A549 (cell line): ENCODE data around the gene LIMCH1. TPM values are rescaled to one million over a fixed set of nuclear protein-coding genes. Genes with fewer than 3 reads are reported as not detected.

ENCODE experiments used
- ATAC-seq, 2 experiments: fragments of 200-7000 bp in 1 of 2; fragments of >200 bp in 1 of 2; cut with Nextera tagmentation in 1 of 2; cut with Tn5 transposase in 1 of 2; 3 replicates each; pipeline versions ENCODE4 v1.8.0 to v1.9.1; 2018 to 2020; ENCODE audit warnings: mild to moderate bottlenecking in 1 of 2, moderate library complexity in 1 of 2
- CTCF ChIA-PET: fragments of 300-600 bp; sonication (Branson Sonifier 250); formaldehyde crosslinking; extraction: SDS; loops from one replicate; lab custom pipeline; 2021; ENCODE audit warnings: antibody characterized with exemption, inconsistent platforms; lab: Yijun Ruan, JAX
- POLR2A ChIA-PET: fragments of 350-600 bp; formaldehyde crosslinking; extraction: SDS; loops from one replicate; lab custom pipeline; 2021; ENCODE audit warnings: antibody characterized with exemption, inconsistent platforms; lab: Yijun Ruan, JAX
- DNase-seq, 2 experiments: peaks; one replicate each; pipeline versions ENCODE4 v3.0.0 to v3.0.0-alpha.2; 2011 to 2016; ENCODE audit warnings: low read depth in 1 of 2, low spot score in 1 of 2
- FAIRE-seq: peaks from 2 replicates; lab custom pipeline; 2011; peaks lifted over from hg19 to GRCh38; lab: Jason Lieb, UNC
- H3K27ac ChIP-seq, 2 experiments: fragments of >200 bp; sonication (Bioruptor Twin); formaldehyde crosslinking; 3 replicates each; pipeline ENCODE4 v1.5.1; 2016 to 2017
- H3K4me1 ChIP-seq: fragments of >200 bp; sonication (Bioruptor Twin); formaldehyde crosslinking; 3 replicates; pipeline ENCODE4 v1.6.1; 2016
- H3K4me2 ChIP-seq: fragments of >200 bp; sonication (Bioruptor Twin); formaldehyde crosslinking; 3 replicates; pipeline ENCODE4 v1.6.1; 2016
- H3K4me3 ChIP-seq: fragments of >200 bp; sonication (Bioruptor Twin); formaldehyde crosslinking; 3 replicates; pipeline ENCODE4 v1.5.1; 2016
- H3K9me3 ChIP-seq: fragments of >200 bp; sonication (Bioruptor Twin); formaldehyde crosslinking; 3 replicates; pipeline ENCODE4 v1.6.1; 2016
- CHD2 ChIP-seq: fragments of 150-350 bp; IDR thresholded peaks from 2 replicates; pipeline ENCODE4 v1.6.1; 2014; ENCODE audit warnings: low read length; ENCODE audit not compliant: partially characterized antibody
- CTCF ChIP-seq: fragments of >200 bp; sonication (Bioruptor Twin); formaldehyde crosslinking; IDR thresholded peaks from 3 replicates; pipeline ENCODE4 v1.5.1; 2016
- EHF ChIP-seq: fragments of 250-450 bp; sonication (Bioruptor Pico); IDR thresholded peaks from 2 replicates; pipeline ENCODE4 v1.5.0; 2020; ENCODE audit warnings: mild to moderate bottlenecking
- EHMT2 ChIP-seq: fragments of 200-600 bp; sonication (generic); IDR thresholded peaks from 2 replicates; pipeline ENCODE4 v1.6.1; 2016; ENCODE audit warnings: antibody characterized with exemption, low read depth, mild to moderate bottlenecking, moderate library complexity
- ESRRA ChIP-seq: fragments of 150-350 bp; IDR thresholded peaks from 2 replicates; pipeline ENCODE4 v1.6.1; 2014; ENCODE audit warnings: mild to moderate bottlenecking, low read length, borderline replicate concordance
- FOSB ChIP-seq: fragments of 250-450 bp; sonication (Bioruptor Pico); IDR thresholded peaks from 2 replicates; pipeline ENCODE4 v1.5.0; 2020; ENCODE audit warnings: mild to moderate bottlenecking, moderate library complexity
- FOSL2 ChIP-seq, 2 experiments: fragments of 450-650 bp in 1 of 2; fragments of >200 bp in 1 of 2; sonication (Bioruptor Twin) in 1 of 2; formaldehyde crosslinking; IDR thresholded peaks; 2 replicates each; pipeline versions ENCODE4 v1.5.0 to v1.6.1; 2016 to 2020; ENCODE audit warnings: mild to moderate bottlenecking in 1 of 2, moderate library complexity in 1 of 2
- FOXS1 ChIP-seq: fragments of 250-450 bp; sonication (Bioruptor Pico); IDR thresholded peaks from 2 replicates; pipeline ENCODE4 v1.5.0; 2020; ENCODE audit warnings: mild to moderate bottlenecking, moderate library complexity
- HDAC2 ChIP-seq: fragments of 200-600 bp; sonication (generic); IDR thresholded peaks from 2 replicates; pipeline ENCODE4 v1.6.1; 2016
- HEYL ChIP-seq: fragments of 250-450 bp; sonication (Bioruptor Pico); IDR thresholded peaks from 2 replicates; pipeline ENCODE4 v1.8.0; 2021; ENCODE audit warnings: mild to moderate bottlenecking, moderate library complexity
- HOXB5 ChIP-seq: fragments of 250-450 bp; sonication (Bioruptor Pico); IDR thresholded peaks from 2 replicates; pipeline ENCODE4 v1.5.0; 2020; ENCODE audit warnings: mild to moderate bottlenecking, moderate library complexity
- JUN ChIP-seq, 2 experiments: fragments of >200 bp; sonication (Bioruptor Twin); formaldehyde crosslinking; IDR thresholded peaks; 2 replicates in 1 of 2; 3 replicates in 1 of 2; pipeline ENCODE4 v1.6.1; 2016 to 2017
- KDM5A ChIP-seq: fragments of 200-600 bp; sonication (generic); IDR thresholded peaks from 2 replicates; pipeline ENCODE4 v1.6.1; 2016; ENCODE audit warnings: antibody characterized with exemption, mild to moderate bottlenecking
- MAFK ChIP-seq: fragments of 450-650 bp; IDR thresholded peaks from 2 replicates; pipeline ENCODE4 v1.6.1; 2014; ENCODE audit not compliant: partially characterized antibody
- MAZ ChIP-seq: fragments of 150-350 bp; IDR thresholded peaks from 2 replicates; pipeline ENCODE4 v1.6.1; 2014; ENCODE audit warnings: antibody characterized with exemption, low read depth, low read length, borderline replicate concordance
- MYC ChIP-seq: IDR thresholded peaks from 2 replicates; pipeline ENCODE4 v1.6.1; 2012; ENCODE audit warnings: mild to moderate bottlenecking, inconsistent platforms, low read length, improper control_type of control experiment, borderline replicate concordance
- NFE2L2 ChIP-seq: fragments of 150-350 bp; conservative IDR thresholded peaks from 2 replicates; pipeline ENCODE4 v1.6.1; 2014; ENCODE audit warnings: low read length
- POLR2AphosphoS2 ChIP-seq: conservative IDR thresholded peaks from 2 replicates; pipeline ENCODE4 v1.6.1; 2012; ENCODE audit warnings: low read length, improper control_type of control experiment, inconsistent platforms
- SMC3 ChIP-seq: fragments of >200 bp; sonication (Bioruptor Twin); formaldehyde crosslinking; IDR thresholded peaks from 3 replicates; pipeline ENCODE4 v1.6.1; 2018; ENCODE audit warnings: inconsistent platforms
- TFCP2L1 ChIP-seq: fragments of 250-450 bp; sonication (Bioruptor Pico); IDR thresholded peaks from 2 replicates; pipeline ENCODE4 v1.5.0; 2021; ENCODE audit warnings: mild to moderate bottlenecking
- TP53 ChIP-seq: fragments of 250-450 bp; sonication (Bioruptor Pico); IDR thresholded peaks from 2 replicates; pipeline ENCODE4 v1.5.0; 2021; ENCODE audit warnings: mild to moderate bottlenecking, moderate library complexity
- ZC3H11A ChIP-seq: fragments of 450-650 bp; IDR thresholded peaks from 2 replicates; pipeline ENCODE4 v1.6.1; 2014; ENCODE audit warnings: antibody characterized with exemption, mild to moderate bottlenecking
- ZNF302 ChIP-seq: fragments of 250-450 bp; sonication (Bioruptor Pico); IDR thresholded peaks from 2 replicates; pipeline ENCODE4 v1.9.0; 2021; ENCODE audit warnings: inconsistent platforms, mild to moderate bottlenecking, moderate library complexity
- WGBS: methylation state at CpG from one replicate; pipeline ENCODE4 v1.1.6; 2017; ENCODE audit errors: missing lambda C conversion rate; 5-methylcytosine and 5-hydroxymethylcytosine counted together
- polyA plus RNA-seq, 4 experiments: library from polyadenylated mRNA; depleted of rRNA in 3 of 4; stranded (reverse); fragments of >200 nt; fragmentation: RNase III in 1 of 4; extraction: RNeasy Plus Mini Kit Qiagen cat#74134 plus additional on column Dnase treatment in 1 of 4; gene quantifications; 2 replicates in 3 of 4; 3 replicates in 1 of 4; pipeline ENCODE4 v1.2.3, GENCODE V29; 2011 to 2017
- TF ChIP-seq, protein P1 (sequence below): fragments of 450-650 bp; IDR thresholded peaks from 2 replicates; pipeline ENCODE4 v1.6.1; 2014; ENCODE audit warnings: antibody characterized with exemption
- TF ChIP-seq, protein P2 (sequence below): fragments of 250-450 bp; sonication (Bioruptor Pico); IDR thresholded peaks from 2 replicates; pipeline ENCODE4 v1.5.0; 2020; ENCODE audit warnings: low read depth, mild to moderate bottlenecking, moderate library complexity

LIMCH1 gene
- polyA plus RNA-seq, 2 of the 4 experiments (the other 2 are of a cell fraction), result 52.9 to 88.9 TPM

GRCh38 chr4:41533680-41534079, 4.3 kb upstream of the LIMCH1 start:
- no peak overlapping the region for H3K4me3 ChIP-seq
- POLR2A ChIA-PET, result no interaction called here
- 38% methylated on average over 3 of the region's 3 CpGs for WGBS
- ATAC-seq (peak in 1 of 2 experiments; percentile 28; a peak in 2 of 6 replicates), DNase-seq (no peak), FAIRE-seq (no peak)
- H3K4me2 ChIP-seq, result peak overlapping the region; percentile 19; the same call in 1 of the 3 replicates
- H3K4me1 ChIP-seq, result peaks cover 89% of the 10 kb centered on the region
- H3K9me3 ChIP-seq, result no peaks in the 10 kb centered on the region
- peak overlapping the region; percentile 28 to 55; a peak in 4 of 6 replicates for H3K27ac ChIP-seq
- TF ChIP-seq TP53 (CRISPR knock-in tag) (no peak), HDAC2 (no peak), FOSB (CRISPR knock-in tag) (no peak), ESRRA (no peak), KDM5A (no peak), EHMT2 (no peak), MAFK (no peak), FOSL2 (IDR thresholded peaks at IDR 0.05) (no peak), FOSL2 (CRISPR knock-in tag; IDR thresholded peaks at IDR 0.05) (no peak), JUN (IDR thresholded peaks at IDR 0.05) (no peak), FOXS1 (CRISPR knock-in tag) (no peak), CHD2 (no peak), POLR2AphosphoS2 (no peak), ZNF302 (CRISPR knock-in tag) (no peak), TFCP2L1 (CRISPR knock-in tag) (no peak), ZC3H11A (no peak), NFE2L2 (no peak)
- TF ChIP-seq, protein P1, sequence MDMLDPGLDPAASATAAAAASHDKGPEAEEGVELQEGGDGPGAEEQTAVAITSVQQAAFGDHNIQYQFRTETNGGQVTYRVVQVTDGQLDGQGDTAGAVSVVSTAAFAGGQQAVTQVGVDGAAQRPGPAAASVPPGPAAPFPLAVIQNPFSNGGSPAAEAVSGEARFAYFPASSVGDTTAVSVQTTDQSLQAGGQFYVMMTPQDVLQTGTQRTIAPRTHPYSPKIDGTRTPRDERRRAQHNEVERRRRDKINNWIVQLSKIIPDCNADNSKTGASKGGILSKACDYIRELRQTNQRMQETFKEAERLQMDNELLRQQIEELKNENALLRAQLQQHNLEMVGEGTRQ, result no peak
- TF ChIP-seq, protein P2, sequence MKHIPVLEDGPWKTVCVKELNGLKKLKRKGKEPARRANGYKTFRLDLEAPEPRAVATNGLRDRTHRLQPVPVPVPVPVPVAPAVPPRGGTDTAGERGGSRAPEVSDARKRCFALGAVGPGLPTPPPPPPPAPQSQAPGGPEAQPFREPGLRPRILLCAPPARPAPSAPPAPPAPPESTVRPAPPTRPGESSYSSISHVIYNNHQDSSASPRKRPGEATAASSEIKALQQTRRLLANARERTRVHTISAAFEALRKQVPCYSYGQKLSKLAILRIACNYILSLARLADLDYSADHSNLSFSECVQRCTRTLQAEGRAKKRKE (CRISPR knock-in tag), result no peak
- TF ChIP-seq, all 56 proteins: peak for 0
- CTCF ChIA-PET, result no interaction called here

- ChIA-PET CTCF (interaction anchor here (0.7 kb wide), 1 partner anchor 41 kb away, joined by 4 read pairs; no protein-coding TSS in a partner anchor), POLR2A (no interaction called here)
- H3K4me2 ChIP-seq, result no peak overlapping the region
- no peak overlapping the region for H3K4me3 ChIP-seq
- FAIRE-seq (no peak), DNase-seq (no peak), ATAC-seq (no peak)
- H3K9me3 ChIP-seq, result no peaks in the 10 kb centered on the region
- peak overlapping the region; percentile 9 to 55; a peak in 3 of 6 replicates for H3K27ac ChIP-seq
- TF ChIP-seq MYC (no peak), CTCF (no peak), HOXB5 (CRISPR knock-in tag) (no peak), SMC3 (no peak), MAZ (no peak), EHF (no peak), FOSL2 (IDR thresholded peaks at IDR 0.05) (no peak), FOSL2 (CRISPR knock-in tag; IDR thresholded peaks at IDR 0.05) (no peak), HEYL (CRISPR knock-in tag) (no peak)
- H3K4me1 ChIP-seq, result peaks cover 89% of the 10 kb centered on the region
Observed at GRCh38 chr4:41534404-41534803, 3.6 kb upstream of the LIMCH1 start.
